H9 (cell line): Measurements from ENCODE around the gene SRRD. TPM values are rescaled to one million over a fixed set of nuclear protein-coding genes. Genes with fewer than 3 reads are reported as not detected.

Experiments
- DNase-seq: peaks from one replicate; pipeline ENCODE4 v3.0.0-alpha.2; 2017
- H2AFZ ChIP-seq: one replicate; pipeline ENCODE4 v1.6.1; 2013; ENCODE audit warnings: mild to moderate bottlenecking, low read length, control low read depth, moderate library complexity
- H2AK5ac ChIP-seq: 2 replicates; pipeline ENCODE4 v1.6.1; 2013; ENCODE audit warnings: low read length, control low read depth, mixed read lengths; ENCODE audit not compliant: insufficient read length
- H2BK120ac ChIP-seq: one replicate; pipeline ENCODE4 v1.6.1; 2013; ENCODE audit warnings: low read depth, mild to moderate bottlenecking, low read length, control low read depth, inconsistent platforms; ENCODE audit not compliant: poor library complexity, severe bottlenecking
- H2BK12ac ChIP-seq: 2 replicates; pipeline ENCODE4 v1.6.1; 2013; ENCODE audit warnings: low read length, control low read depth, mixed read lengths, low read depth; ENCODE audit not compliant: insufficient read length
- H2BK15ac ChIP-seq: 2 replicates; pipeline ENCODE4 v1.6.1; 2013; ENCODE audit warnings: low read depth, low read length, control low read depth
- H2BK20ac ChIP-seq: one replicate; pipeline ENCODE4 v1.6.1; 2013; ENCODE audit warnings: low read depth, mild to moderate bottlenecking, low read length, control low read depth, inconsistent platforms; ENCODE audit not compliant: poor library complexity, severe bottlenecking
- H2BK5ac ChIP-seq: 2 replicates; pipeline ENCODE4 v1.6.1; 2013; ENCODE audit warnings: low read length, control low read depth, mixed read lengths; ENCODE audit not compliant: insufficient read length
- H3K14ac ChIP-seq: 2 replicates; pipeline ENCODE4 v1.6.1; 2013; ENCODE audit warnings: low read length, control low read depth; ENCODE audit not compliant: insufficient read depth
- H3K18ac ChIP-seq: 2 replicates; pipeline ENCODE4 v1.6.1; 2013; ENCODE audit warnings: low read depth, mild to moderate bottlenecking, mixed read lengths, low read length, control low read depth; ENCODE audit not compliant: insufficient read length
- H3K23ac ChIP-seq: 2 replicates; pipeline ENCODE4 v1.6.1; 2013; ENCODE audit warnings: low read length, control low read depth, mixed read lengths, low read depth; ENCODE audit not compliant: insufficient read length
- H3K23me2 ChIP-seq: 2 replicates; pipeline ENCODE4 v1.6.1; 2013; ENCODE audit warnings: low read depth, mild to moderate bottlenecking, mixed read lengths, low read length, control low read depth; ENCODE audit not compliant: insufficient read length, poor library complexity, severe bottlenecking
- H3K27ac ChIP-seq: 2 replicates; pipeline ENCODE4 v1.5.1; 2013; ENCODE audit warnings: low read length, control low read depth, mixed read lengths, low read depth; ENCODE audit not compliant: insufficient read length
- H3K27me3 ChIP-seq: 2 replicates; pipeline ENCODE4 v1.6.1; 2013; ENCODE audit warnings: low read length, control low read depth, inconsistent platforms; ENCODE audit not compliant: insufficient read depth
- H3K4ac ChIP-seq: 2 replicates; pipeline ENCODE4 v1.6.1; 2013; ENCODE audit warnings: low read depth, mild to moderate bottlenecking, control low read depth, inconsistent platforms, low read length, moderate library complexity
- H3K4me1 ChIP-seq: 2 replicates; pipeline ENCODE4 v1.6.1; 2013; ENCODE audit warnings: low read length, control low read depth, inconsistent platforms; ENCODE audit not compliant: insufficient read depth
- H3K4me2 ChIP-seq: 2 replicates; pipeline ENCODE4 v1.6.1; 2013; ENCODE audit warnings: low read length, control low read depth, mixed read lengths; ENCODE audit not compliant: insufficient read length, insufficient read depth
- H3K56ac ChIP-seq: 2 replicates; pipeline ENCODE4 v1.6.1; 2013; ENCODE audit warnings: low read depth, mild to moderate bottlenecking, mixed read lengths, low read length, control low read depth; ENCODE audit not compliant: insufficient read length
- H3K79me1 ChIP-seq: 2 replicates; pipeline ENCODE4 v1.6.1; 2013; ENCODE audit warnings: low read depth, mild to moderate bottlenecking, moderate library complexity, low read length, control low read depth, inconsistent platforms; ENCODE audit not compliant: insufficient read depth, poor library complexity, severe bottlenecking
- H3K79me2 ChIP-seq: 2 replicates; pipeline ENCODE4 v1.6.1; 2013; ENCODE audit warnings: low read length, control low read depth, inconsistent platforms; ENCODE audit not compliant: insufficient read depth
- H3K9ac ChIP-seq: 2 replicates; pipeline ENCODE4 v1.6.1; 2013; ENCODE audit warnings: low read length, control low read depth, mixed read lengths; ENCODE audit not compliant: insufficient read length; ENCODE audit errors: extremely low read depth
- H3K9me3 ChIP-seq: one replicate; pipeline ENCODE4 v1.6.1; 2013; ENCODE audit warnings: low read depth, low read length, inconsistent platforms; ENCODE audit not compliant: control insufficient read depth
- H3T11ph ChIP-seq: one replicate; pipeline ENCODE4 v1.6.1; 2013; ENCODE audit warnings: mild to moderate bottlenecking, low read length, control low read depth, inconsistent platforms
- H4K20me1 ChIP-seq: one replicate; pipeline ENCODE4 v1.6.1; 2013; ENCODE audit not compliant: control insufficient read depth, insufficient read length, insufficient read depth
- H4K5ac ChIP-seq: 2 replicates; pipeline ENCODE4 v1.6.1; 2013; ENCODE audit warnings: low read depth, mild to moderate bottlenecking, mixed read lengths, low read length, control low read depth; ENCODE audit not compliant: insufficient read length
- H4K8ac ChIP-seq: replicated peaks from 2 replicates; pipeline ENCODE4 v1.6.1; 2013; ENCODE audit warnings: low read length, control low read depth, mixed read lengths, low read depth; ENCODE audit not compliant: insufficient read length
- H4K91ac ChIP-seq: 2 replicates; pipeline ENCODE4 v1.6.1; 2013; ENCODE audit warnings: low read depth, mild to moderate bottlenecking, moderate library complexity, mixed read lengths, low read length, control low read depth; ENCODE audit not compliant: insufficient read length
- H3K27ac Mint-ChIP-seq, 3 experiments: 2 replicates in 2 of 3; 3 replicates in 1 of 3; pipeline ENCODE4 v1.8.0; 2020 to 2021; ENCODE audit warnings: mixed read lengths in 3 of 3, mild to moderate bottlenecking in 1 of 3, moderate library complexity in 1 of 3
- H3K27me3 Mint-ChIP-seq: 2 replicates; pipeline ENCODE4 v1.8.0; 2021; ENCODE audit warnings: low read depth, mild to moderate bottlenecking, moderate library complexity, mixed read lengths
- H3K36me3 Mint-ChIP-seq, 3 experiments: 2 replicates in 2 of 3; 3 replicates in 1 of 3; pipeline ENCODE4 v1.8.0; 2020 to 2021; ENCODE audit warnings: low read depth in 3 of 3, mixed read lengths in 3 of 3; ENCODE audit not compliant: insufficient read depth in 1 of 3
- H3K4me1 Mint-ChIP-seq, 2 experiments: 2 replicates each; pipeline ENCODE4 v1.8.0; 2020; ENCODE audit warnings: mixed read lengths in 2 of 2
- H3K4me3 Mint-ChIP-seq, 2 experiments: 2 replicates in 1 of 2; 3 replicates in 1 of 2; pipeline ENCODE4 v1.8.0; 2020 to 2021; ENCODE audit warnings: mild to moderate bottlenecking in 2 of 2, mixed read lengths in 2 of 2, moderate library complexity in 1 of 2
- H3K9me3 Mint-ChIP-seq, 2 experiments: 2 replicates in 1 of 2; 3 replicates in 1 of 2; pipeline ENCODE4 v1.8.0; 2020; ENCODE audit warnings: mild to moderate bottlenecking in 2 of 2, mixed read lengths in 2 of 2, moderate library complexity in 1 of 2
- CTCF ChIP-seq: fragments of 200-600 bp; sonication (generic); conservative IDR thresholded peaks from 3 replicates; pipeline ENCODE4 v1.8.0; 2021; ENCODE audit warnings: antibody characterized with exemption, mild to moderate bottlenecking
- WGBS: extraction: QIAGEN DNeasy Blood & Tissue Kit; methylation state at CpG from one replicate; pipeline ENCODE4 v1.1.7; 2013; ENCODE audit warnings: missing lambda C conversion rate, low lambda C conversion rate, mixed read lengths; ENCODE audit not compliant: insufficient read length; ENCODE audit errors: extremely low coverage; 5-methylcytosine and 5-hydroxymethylcytosine counted together
- total RNA-seq: library from RNA; stranded (reverse); gene quantifications from 2 replicates; pipeline ENCODE4 v1.2.1, GENCODE V29; 2021

The SRRD gene
- total RNA-seq, 1 experiment from 2014 or later, result 36.0 TPM

GRCh38 chr22:26464312-26464711 lies 19.4 kb upstream of the SRRD start:
- H3K79me2 ChIP-seq, result no peaks in the 10 kb centered on the region; the same call in 1 of the 2 replicates
- no peak overlapping the region for H2BK12ac ChIP-seq
- Mint-ChIP-seq H3K4me1 (peaks cover 5% of the 10 kb centered on the region in 2 experiments), H3K27me3 (no peaks in the 10 kb centered on the region), H3K4me3 (no peak overlapping the region), H3K27ac (no peak overlapping the region), H3K9me3 (no peaks in the 10 kb centered on the region), H3K36me3 (peaks cover 30 to 68% (median 58%) of the 10 kb centered on the region in 3 experiments)
- H2BK5ac ChIP-seq, result no peak overlapping the region
- no peaks in the 10 kb centered on the region for H3K23me2 ChIP-seq
- no peak overlapping the region for H2BK20ac ChIP-seq
- H3K27ac ChIP-seq, result no peak overlapping the region
- H4K91ac ChIP-seq, result no peak overlapping the region
- no peak overlapping the region for H4K8ac ChIP-seq
- H3K14ac ChIP-seq, result no peak overlapping the region
- no peak overlapping the region for H3K56ac ChIP-seq
- no CpG with 5 or more reads among the region's 7 CpGs for WGBS
- H2AK5ac ChIP-seq, result no peak overlapping the region
- H3K9me3 ChIP-seq, result no peaks in the 10 kb centered on the region
- no peak overlapping the region for H2BK120ac ChIP-seq
- no peak overlapping the region for H4K5ac ChIP-seq
- no peaks in the 10 kb centered on the region for H3K79me1 ChIP-seq
- no peak overlapping the region for H3K4ac ChIP-seq
- H4K20me1 ChIP-seq, result no peaks in the 10 kb centered on the region
- H3K9ac ChIP-seq, result no peak overlapping the region
- no peak overlapping the region for H3K4me2 ChIP-seq
- no peak overlapping the region for H3K18ac ChIP-seq
- no peak for TF ChIP-seq CTCF
- no peak for DNase-seq
- no peak overlapping the region for H2AFZ ChIP-seq
- H3K4me1 ChIP-seq, result no peaks in the 10 kb centered on the region
- no peak overlapping the region for H3K23ac ChIP-seq
- no peak overlapping the region for H3T11ph ChIP-seq
- H2BK15ac ChIP-seq, result no peak overlapping the region
- no peaks in the 10 kb centered on the region for H3K27me3 ChIP-seq
